ENCODE results near the gene JOSD1. TPM values are rescaled to one million over a fixed set of nuclear protein-coding genes. Genes with fewer than 3 reads are reported as not detected.

The JOSD1 gene
- total and polyA plus RNA-seq, 9 of the 15 experiments (the other 6 are each of a cell fraction or from before 2014, with no cell fraction given): 8.9 to 39.1 (median 30.4) TPM

GRCh38 chr22:38700789-38701628 lies at the start of gene JOSD1 (continued):
- TF ChIP-seq E2F4 (CRISPR knock-in tag; IDR thresholded peaks at IDR 0.05; ENCODE audit: low read depth) (no peak), ZNF785 (CRISPR knock-in tag; IDR thresholded peaks at IDR 0.05) (no peak), MTA2 (IDR thresholded peaks at IDR 0.05; ENCODE audit: low read depth) (0 out of 2 replicates have a peak, but pooled peaks have one; percentile 10), SOX6 (IDR thresholded peaks at IDR 0.05) (no peak; the same call in 1 of the 2 replicates), NBN (IDR thresholded peaks at IDR 0.05; ENCODE audit: low read depth) (0 out of 2 replicates have a peak, but pooled peaks have one; percentile 22), ARID2 (IDR thresholded peaks at IDR 0.05) (no peak), GATAD2B (IDR thresholded peaks at IDR 0.05; ENCODE audit: borderline replicate concordance) (peak; percentile 85; the same call in 1 of the 2 replicates), ZNF143 (CRISPR knock-in tag; IDR thresholded peaks at IDR 0.05) (no peak), BCLAF1 (IDR thresholded peaks at IDR 0.05; ENCODE audit: borderline replicate concordance in 1 of 2, control insufficient read depth in 1 of 2, low read depth in 2 of 2, low read length in 1 of 2) (no peak), SAFB2 (IDR thresholded peaks at IDR 0.05; ENCODE audit: borderline replicate concordance, low read depth, low read length, severe bottlenecking) (no peak), POLR2AphosphoS2 (IDR thresholded peaks at IDR 0.05; ENCODE audit: low read length) (no peak), ARID1B (IDR thresholded peaks at IDR 0.05) (peak; percentile 9; the same call in 1 of the 2 replicates), RCOR1 (IDR thresholded peaks at IDR 0.05; ENCODE audit: borderline replicate concordance in 1 of 2, low read depth in 2 of 2, low read length in 2 of 2) (no peak), ZFP91 (CRISPR knock-in tag; IDR thresholded peaks at IDR 0.05) (no peak), PBX2 (CRISPR knock-in tag; IDR thresholded peaks at IDR 0.05; ENCODE audit: low read depth) (no peak), PBX2 (tag; conservative IDR thresholded peaks at IDR 0.05; ENCODE audit: low read depth) (no peak), ETS1 (conservative IDR thresholded peaks at IDR 0.05; ENCODE audit: control insufficient read depth, low read depth, low read length) (0 out of 2 replicates have a peak, but pooled peaks have one; percentile 43)

All from K562 (cell line).